A549 (cell line): ENCODE data around the gene TEX13D. TPM values are rescaled to one million over a fixed set of nuclear protein-coding genes. Genes with fewer than 3 reads are reported as not detected.

Experiments used
- ATAC-seq, 2 experiments: fragments of 200-7000 bp in 1 of 2; fragments of >200 bp in 1 of 2; cut with Nextera tagmentation in 1 of 2; cut with Tn5 transposase in 1 of 2; 3 replicates each; pipeline versions ENCODE4 v1.8.0 to v1.9.1; 2018 to 2020; ENCODE audit warnings: mild to moderate bottlenecking in 1 of 2, moderate library complexity in 1 of 2
- CTCF ChIA-PET: fragments of 300-600 bp; sonication (Branson Sonifier 250); formaldehyde crosslinking; extraction: SDS; loops from one replicate; lab custom pipeline; 2021; ENCODE audit warnings: antibody characterized with exemption, inconsistent platforms; lab: Yijun Ruan, JAX
- POLR2A ChIA-PET: fragments of 350-600 bp; formaldehyde crosslinking; extraction: SDS; loops from one replicate; lab custom pipeline; 2021; ENCODE audit warnings: antibody characterized with exemption, inconsistent platforms; lab: Yijun Ruan, JAX
- DNase-seq, 2 experiments: peaks; one replicate each; pipeline versions ENCODE4 v3.0.0 to v3.0.0-alpha.2; 2011 to 2016; ENCODE audit warnings: low read depth in 1 of 2, low spot score in 1 of 2
- FAIRE-seq: peaks from 2 replicates; lab custom pipeline; 2011; peaks lifted over from hg19 to GRCh38; lab: Jason Lieb, UNC
- H3K27ac ChIP-seq, 2 experiments: fragments of >200 bp; sonication (Bioruptor Twin); formaldehyde crosslinking; 3 replicates each; pipeline ENCODE4 v1.5.1; 2016 to 2017
- H3K4me1 ChIP-seq: fragments of >200 bp; sonication (Bioruptor Twin); formaldehyde crosslinking; 3 replicates; pipeline ENCODE4 v1.6.1; 2016
- H3K4me2 ChIP-seq: fragments of >200 bp; sonication (Bioruptor Twin); formaldehyde crosslinking; 3 replicates; pipeline ENCODE4 v1.6.1; 2016
- H3K4me3 ChIP-seq: fragments of >200 bp; sonication (Bioruptor Twin); formaldehyde crosslinking; 3 replicates; pipeline ENCODE4 v1.5.1; 2016
- H3K9me3 ChIP-seq: fragments of >200 bp; sonication (Bioruptor Twin); formaldehyde crosslinking; 3 replicates; pipeline ENCODE4 v1.6.1; 2016
- BCL3 ChIP-seq: fragments of >200 bp; sonication (Bioruptor Twin); formaldehyde crosslinking; IDR thresholded peaks from 3 replicates; pipeline ENCODE4 v1.6.1; 2016
- CBX2 ChIP-seq: fragments of 200-600 bp; sonication (generic); IDR thresholded peaks from 2 replicates; pipeline ENCODE4 v1.6.1; 2016; ENCODE audit warnings: low read depth, mild to moderate bottlenecking, borderline replicate concordance
- CBX8 ChIP-seq: fragments of 200-600 bp; sonication (generic); IDR thresholded peaks from 2 replicates; pipeline ENCODE4 v1.6.1; 2016
- CEBPB ChIP-seq, 2 experiments: fragments of >200 bp in 1 of 2; sonication (Bioruptor Twin) in 1 of 2; formaldehyde crosslinking in 1 of 2; IDR thresholded peaks; 2 replicates each; pipeline ENCODE4 v1.6.1; 2012 to 2016
- CHD2 ChIP-seq: fragments of 150-350 bp; IDR thresholded peaks from 2 replicates; pipeline ENCODE4 v1.6.1; 2014; ENCODE audit warnings: low read length; ENCODE audit not compliant: partially characterized antibody
- CTCF ChIP-seq: fragments of >200 bp; sonication (Bioruptor Twin); formaldehyde crosslinking; IDR thresholded peaks from 3 replicates; pipeline ENCODE4 v1.5.1; 2016
- ESRRA ChIP-seq: fragments of 150-350 bp; IDR thresholded peaks from 2 replicates; pipeline ENCODE4 v1.6.1; 2014; ENCODE audit warnings: mild to moderate bottlenecking, low read length, borderline replicate concordance
- FOSL2 ChIP-seq, 2 experiments: fragments of 450-650 bp in 1 of 2; fragments of >200 bp in 1 of 2; sonication (Bioruptor Twin) in 1 of 2; formaldehyde crosslinking; IDR thresholded peaks; 2 replicates each; pipeline versions ENCODE4 v1.5.0 to v1.6.1; 2016 to 2020; ENCODE audit warnings: mild to moderate bottlenecking in 1 of 2, moderate library complexity in 1 of 2
- GATA3 ChIP-seq: IDR thresholded peaks from 2 replicates; pipeline ENCODE4 v1.6.1; 2012; ENCODE audit warnings: borderline replicate concordance
- HDAC2 ChIP-seq: fragments of 200-600 bp; sonication (generic); IDR thresholded peaks from 2 replicates; pipeline ENCODE4 v1.6.1; 2016
- HES2 ChIP-seq: fragments of >200 bp; sonication (Bioruptor Twin); formaldehyde crosslinking; IDR thresholded peaks from 2 replicates; pipeline ENCODE4 v1.6.1; 2016
- HEYL ChIP-seq: fragments of 250-450 bp; sonication (Bioruptor Pico); IDR thresholded peaks from 2 replicates; pipeline ENCODE4 v1.8.0; 2021; ENCODE audit warnings: mild to moderate bottlenecking, moderate library complexity
- HOXB5 ChIP-seq: fragments of 250-450 bp; sonication (Bioruptor Pico); IDR thresholded peaks from 2 replicates; pipeline ENCODE4 v1.5.0; 2020; ENCODE audit warnings: mild to moderate bottlenecking, moderate library complexity
- JUNB ChIP-seq: fragments of >200 bp; sonication (Bioruptor Twin); formaldehyde crosslinking; IDR thresholded peaks from 2 replicates; pipeline ENCODE4 v1.6.1; 2016
- KDM5A ChIP-seq: fragments of 200-600 bp; sonication (generic); IDR thresholded peaks from 2 replicates; pipeline ENCODE4 v1.6.1; 2016; ENCODE audit warnings: antibody characterized with exemption, mild to moderate bottlenecking
- MAZ ChIP-seq: fragments of 150-350 bp; IDR thresholded peaks from 2 replicates; pipeline ENCODE4 v1.6.1; 2014; ENCODE audit warnings: antibody characterized with exemption, low read depth, low read length, borderline replicate concordance
- NFE2L2 ChIP-seq: fragments of 150-350 bp; conservative IDR thresholded peaks from 2 replicates; pipeline ENCODE4 v1.6.1; 2014; ENCODE audit warnings: low read length
- NR3C1 ChIP-seq: fragments of >200 bp; sonication (Bioruptor Twin); formaldehyde crosslinking; IDR thresholded peaks from 3 replicates; pipeline ENCODE4 v1.6.1; 2017
- PHF8 ChIP-seq: fragments of 200-600 bp; sonication (generic); IDR thresholded peaks from 2 replicates; pipeline ENCODE4 v1.6.1; 2016; ENCODE audit warnings: low read depth, mild to moderate bottlenecking, antibody characterized with exemption, moderate library complexity, borderline replicate concordance
- POLR2AphosphoS2 ChIP-seq: conservative IDR thresholded peaks from 2 replicates; pipeline ENCODE4 v1.6.1; 2012; ENCODE audit warnings: low read length, improper control_type of control experiment, inconsistent platforms
- RAD21 ChIP-seq, 2 experiments: fragments of >200 bp in 1 of 2; sonication (Bioruptor Twin) in 1 of 2; formaldehyde crosslinking in 1 of 2; IDR thresholded peaks in 1 of 2; conservative IDR thresholded peaks in 1 of 2; 2 replicates in 1 of 2; 3 replicates in 1 of 2; pipeline ENCODE4 v1.6.1; 2012 to 2018; ENCODE audit warnings: inconsistent platforms in 1 of 2
- RARB ChIP-seq: fragments of 250-450 bp; sonication (Bioruptor Pico); IDR thresholded peaks from 2 replicates; pipeline ENCODE4 v1.8.0; 2021; ENCODE audit warnings: mild to moderate bottlenecking, moderate library complexity
- RFX5 ChIP-seq: fragments of 450-650 bp; IDR thresholded peaks from 2 replicates; pipeline ENCODE4 v1.7.1; 2014; ENCODE audit warnings: antibody characterized with exemption, mild to moderate bottlenecking, moderate library complexity
- RNF2 ChIP-seq: fragments of 200-600 bp; sonication (generic); IDR thresholded peaks from 2 replicates; pipeline ENCODE4 v1.6.1; 2016; ENCODE audit warnings: low read depth, mild to moderate bottlenecking, antibody characterized with exemption, moderate library complexity, borderline replicate concordance
- SMC3 ChIP-seq: fragments of >200 bp; sonication (Bioruptor Twin); formaldehyde crosslinking; IDR thresholded peaks from 3 replicates; pipeline ENCODE4 v1.6.1; 2018; ENCODE audit warnings: inconsistent platforms
- ZFP36 ChIP-seq: fragments of 450-650 bp; IDR thresholded peaks from 2 replicates; pipeline ENCODE4 v1.6.1; 2014; ENCODE audit warnings: borderline replicate concordance; ENCODE audit not compliant: partially characterized antibody
- ZNF302 ChIP-seq: fragments of 250-450 bp; sonication (Bioruptor Pico); IDR thresholded peaks from 2 replicates; pipeline ENCODE4 v1.9.0; 2021; ENCODE audit warnings: inconsistent platforms, mild to moderate bottlenecking, moderate library complexity
- WGBS: methylation state at CpG from one replicate; pipeline ENCODE4 v1.1.6; 2017; ENCODE audit errors: missing lambda C conversion rate; 5-methylcytosine and 5-hydroxymethylcytosine counted together
- polyA plus RNA-seq, 4 experiments: library from polyadenylated mRNA; depleted of rRNA in 3 of 4; stranded (reverse); fragments of >200 nt; fragmentation: RNase III in 1 of 4; extraction: RNeasy Plus Mini Kit Qiagen cat#74134 plus additional on column Dnase treatment in 1 of 4; gene quantifications; 2 replicates in 3 of 4; 3 replicates in 1 of 4; pipeline ENCODE4 v1.2.3, GENCODE V29; 2011 to 2017

Gene TEX13D
- polyA plus RNA-seq, 2 of the 4 experiments (the other 2 are of a cell fraction) = not detected

GRCh38 chrX:124307253-124307907 is 25.1 kb upstream of the TEX13D start:
- no peaks in the 10 kb centered on the region for H3K4me1 ChIP-seq

GRCh38 chrX:124325732-124326131 is 6.7 kb upstream of the TEX13D start:
- no peaks in the 10 kb centered on the region for H3K4me1 ChIP-seq
- WGBS = 3% methylated on average over 1 of the region's 1 CpG
- TF ChIP-seq RFX5 = no peak
- TF ChIP-seq CHD2 = no peak
- no peak for TF ChIP-seq HEYL (CRISPR knock-in tag)
- TF ChIP-seq RNF2 = no peak
- TF ChIP-seq KDM5A = no peak
- no peak for TF ChIP-seq ESRRA
- TF ChIP-seq CBX8 = no peak
- no peak for TF ChIP-seq HDAC2
- TF ChIP-seq MAZ = no peak
- TF ChIP-seq ZNF302 (CRISPR knock-in tag) = no peak
- no peak for TF ChIP-seq RARB
- no peak for TF ChIP-seq CTCF
- TF ChIP-seq CBX2 = no peak
- TF ChIP-seq CEBPB (IDR thresholded peaks at IDR 0.05) = no peak
- TF ChIP-seq NR3C1 = no peak
- no peak for TF ChIP-seq ZFP36
- no peak for TF ChIP-seq PHF8
- TF ChIP-seq, all 56 proteins: peak for 0
- ATAC-seq = no peak
- POLR2A ChIA-PET = no interaction called here
- Histone ChIP-seq H3K4me2 (no peak overlapping the region), H3K27ac (no peak overlapping the region), H3K9me3 (no peaks in the 10 kb centered on the region), H3K4me3 (no peak overlapping the region)
- FAIRE-seq = peak; percentile 82
- CTCF ChIA-PET = no interaction called here
- no peak for DNase-seq

More at GRCh38 chrX:124307253-124307907, 25.1 kb upstream of the TEX13D start:
- WGBS = 12% methylated on average over 2 of the region's 2 CpGs
- no peak for FAIRE-seq
- POLR2A ChIA-PET = no interaction called here
- TF ChIP-seq HOXB5 (CRISPR knock-in tag) = no peak
- no peak for TF ChIP-seq GATA3
- no peak for TF ChIP-seq BCL3
- TF ChIP-seq RAD21 (conservative IDR thresholded peaks at IDR 0.05 in 1 of 2, IDR thresholded peaks at IDR 0.05 in 1 of 2) = no peak
- no peak for TF ChIP-seq JUNB
- TF ChIP-seq, all 56 proteins: peak for 0
- no peak overlapping the region for H3K4me2 ChIP-seq
- H3K27ac ChIP-seq = no peak overlapping the region
- no peaks in the 10 kb centered on the region for H3K9me3 ChIP-seq
- no peak overlapping the region for H3K4me3 ChIP-seq
- CTCF ChIA-PET = no interaction called here
- no peak for ATAC-seq
- DNase-seq = no peak

- Histone ChIP-seq H3K9me3 (no peaks in the 10 kb centered on the region), H3K4me1 (no peaks in the 10 kb centered on the region), H3K27ac (no peak overlapping the region), H3K4me3 (no peak overlapping the region), H3K4me2 (no peak overlapping the region)
- ChIA-PET CTCF (no interaction called here), POLR2A (no interaction called here)
- 16% methylated on average over 1 of the region's 1 CpG for WGBS
- TF ChIP-seq BCL3 = no peak
- no peak for TF ChIP-seq GATA3
- no peak for TF ChIP-seq NFE2L2
- TF ChIP-seq FOSL2 (IDR thresholded peaks at IDR 0.05) = no peak
- no peak for TF ChIP-seq FOSL2 (CRISPR knock-in tag; IDR thresholded peaks at IDR 0.05)
- no peak for TF ChIP-seq HES2
- TF ChIP-seq ZNF302 (CRISPR knock-in tag) = no peak
- no peak for TF ChIP-seq POLR2AphosphoS2
- no peak for TF ChIP-seq SMC3
- TF ChIP-seq RARB = no peak
- FAIRE-seq (peak; percentile 32), ATAC-seq (no peak), DNase-seq (peak in 1 of 2 experiments; percentile 7)
Measured at GRCh38 chrX:124328765-124329164, 3.7 kb upstream of the TEX13D start.
